Naive B cell (primary cell): ENCODE results near the gene ENO4. TPM values are rescaled to one million over a fixed set of nuclear protein-coding genes. Genes with fewer than 3 reads are reported as not detected.

Experiments
- ATAC-seq, 2 donors: fragments of 150-1000 bp; cut with Tn5 transposase; 2 replicates each; pipeline ENCODE4 v1.10.0; 2021; ENCODE audit warnings: low read depth in 2 of 2, mild to moderate bottlenecking in 2 of 2, moderate library complexity in 2 of 2
- DNase-seq: peaks from one replicate; pipeline ENCODE4 v3.0.0; 2022
- H3K27ac Mint-ChIP-seq, 6 donors: one replicate each; pipeline ENCODE4 v1.8.0; 2020 to 2022; ENCODE audit warnings: mild to moderate bottlenecking in 6 of 6, mixed read lengths in 6 of 6, moderate library complexity in 5 of 6, inconsistent platforms in 2 of 6
- H3K27me3 Mint-ChIP-seq, 3 donors: one replicate each; pipeline ENCODE4 v1.8.0; 2021 to 2022; ENCODE audit warnings: mixed read lengths in 3 of 3, mild to moderate bottlenecking in 1 of 3
- H3K36me3 Mint-ChIP-seq, 2 donors: one replicate each; pipeline ENCODE4 v1.8.0; 2020 to 2022; ENCODE audit warnings: mixed read lengths in 2 of 2, inconsistent platforms in 1 of 2, mild to moderate bottlenecking in 1 of 2
- H3K4me1 Mint-ChIP-seq, 3 donors: one replicate each; pipeline ENCODE4 v1.8.0; 2020 to 2022; ENCODE audit warnings: mixed read lengths in 3 of 3, inconsistent platforms in 1 of 3, mild to moderate bottlenecking in 1 of 3, moderate library complexity in 1 of 3
- H3K4me3 Mint-ChIP-seq, 8 donors: one replicate each; pipeline ENCODE4 v1.8.0; 2020 to 2022; ENCODE audit warnings: mild to moderate bottlenecking in 8 of 8, mixed read lengths in 8 of 8, moderate library complexity in 8 of 8, inconsistent platforms in 2 of 8
- H3K9me3 Mint-ChIP-seq, 7 donors: one replicate each; pipeline ENCODE4 v1.8.0; 2020 to 2022; ENCODE audit warnings: mixed read lengths in 7 of 7, mild to moderate bottlenecking in 5 of 7, inconsistent platforms in 2 of 7, moderate library complexity in 1 of 7
- polyA plus RNA-seq, 6 donors: library from polyadenylated mRNA; unstranded; fragments of 300-500 nt; fragmentation: Illumina TruSeq; gene quantifications; one replicate each; pipeline ENCODE4 v1.2.3, GENCODE V29; 2021; ENCODE audit warnings: low read depth in 6 of 6

ENO4 gene
- polyA plus RNA-seq, 6 donors from 2014 or later = 0.12 TPM; not detected in 5

- Mint-ChIP-seq H3K36me3 (peaks cover 0 to 6% of the 10 kb centered on the region in 2 donors), H3K4me1 (no peaks in the 10 kb centered on the region), H3K27ac (no peak overlapping the region), H3K9me3 (peaks cover 0 to 9% (median 2%) of the 10 kb centered on the region in 7 donors), H3K27me3 (peaks cover 8 to 12% (median 10%) of the 10 kb centered on the region in 3 donors), H3K4me3 (no peak overlapping the region)
- ATAC-seq (no peak), DNase-seq (no peak)
Observed at GRCh38 chr10:116815641-116816415, 33.5 kb upstream of the ENO4 start.

- peaks cover 8 to 21% (median 14%) of the 10 kb centered on the region in 3 donors for H3K27me3 Mint-ChIP-seq
- no peak for DNase-seq
- peaks cover 0 to 13% (median 3%) of the 10 kb centered on the region in 7 donors for H3K9me3 Mint-ChIP-seq
- no peak overlapping the region for H3K27ac Mint-ChIP-seq
- no peaks in the 10 kb centered on the region for H3K4me1 Mint-ChIP-seq
- ATAC-seq = no peak
- H3K4me3 Mint-ChIP-seq = no peak overlapping the region
- peaks cover 0 to 15% of the 10 kb centered on the region in 2 donors for H3K36me3 Mint-ChIP-seq
Observed at GRCh38 chr10:116817178-116817577, 32.1 kb upstream of the ENO4 start.

DNA sequence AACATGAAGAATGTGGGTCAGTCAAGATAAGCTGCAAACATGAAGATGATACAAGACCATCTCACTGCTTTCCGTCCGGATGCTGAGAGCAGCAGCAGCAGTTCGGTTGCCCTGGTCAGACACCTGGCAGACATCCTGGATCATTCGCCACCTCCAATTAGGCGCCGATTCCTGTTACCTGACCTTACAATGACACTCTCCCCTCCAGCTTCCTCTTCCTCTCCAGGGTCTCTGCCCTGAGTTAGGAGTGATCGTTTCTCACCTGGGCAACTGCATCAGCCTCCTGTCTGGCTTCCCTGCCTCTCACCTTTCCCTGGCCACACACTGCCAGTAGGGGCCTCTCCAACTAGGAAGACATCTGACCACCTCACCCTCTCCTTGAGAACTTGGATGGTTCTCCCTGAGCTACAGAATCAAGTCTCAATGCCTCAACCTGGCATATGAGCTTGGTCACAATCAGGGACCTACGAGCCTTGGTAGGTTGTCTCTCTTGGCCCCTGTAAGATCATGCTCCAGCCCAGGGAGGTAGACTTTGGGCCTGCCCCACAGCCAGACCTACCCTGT is 31.4 kb upstream of the ENO4 start:
- ATAC-seq = no peak
- Mint-ChIP-seq H3K36me3 (peaks cover 0 to 15% of the 10 kb centered on the region in 2 donors), H3K27ac (no peak overlapping the region), H3K4me1 (no peaks in the 10 kb centered on the region), H3K9me3 (peaks cover 0 to 12% (median 5%) of the 10 kb centered on the region in 7 donors), H3K4me3 (no peak overlapping the region), H3K27me3 (peaks cover 5 to 17% (median 11%) of the 10 kb centered on the region in 3 donors)
- DNase-seq = no peak

GRCh38 chr10:116819999-116820677 is 29.2 kb upstream of the ENO4 start:
- no peak overlapping the region for H3K4me3 Mint-ChIP-seq
- no peak for ATAC-seq
- peaks cover 0 to 11% (median 5%) of the 10 kb centered on the region in 7 donors for H3K9me3 Mint-ChIP-seq
- DNase-seq = no peak
- peaks cover 0 to 15% of the 10 kb centered on the region in 2 donors for H3K36me3 Mint-ChIP-seq
- H3K27ac Mint-ChIP-seq = no peak overlapping the region
- H3K27me3 Mint-ChIP-seq = peaks cover 4 to 16% (median 10%) of the 10 kb centered on the region in 3 donors
- no peaks in the 10 kb centered on the region for H3K4me1 Mint-ChIP-seq

DNA sequence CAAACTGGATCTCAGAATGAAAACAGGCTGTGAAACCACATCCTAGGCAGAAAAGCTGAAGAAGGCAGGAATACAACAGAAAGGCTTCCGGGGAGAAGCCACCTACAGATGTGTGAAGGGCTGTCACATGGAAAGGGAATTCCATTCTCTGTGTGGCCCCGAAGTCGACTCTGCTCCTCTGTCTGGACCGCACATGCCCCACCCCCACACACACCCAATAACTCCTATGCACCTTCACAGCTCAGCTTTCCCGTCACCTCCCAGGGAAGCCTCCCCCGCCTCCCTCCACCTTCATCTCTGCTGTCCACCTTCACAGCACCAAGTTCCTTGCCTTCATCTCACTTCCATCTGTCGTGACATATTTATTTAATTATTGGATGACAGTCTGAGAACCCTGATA is 23.4 kb upstream of the ENO4 start:
- no peak for DNase-seq
- Mint-ChIP-seq H3K4me1 (no peaks in the 10 kb centered on the region), H3K36me3 (peaks cover 0 to 8% of the 10 kb centered on the region in 2 donors), H3K27me3 (peaks cover 0 to 8% (median 3%) of the 10 kb centered on the region in 3 donors), H3K27ac (no peak overlapping the region), H3K9me3 (peaks cover 0 to 7% (median 2%) of the 10 kb centered on the region in 7 donors), H3K4me3 (no peak overlapping the region)
- no peak for ATAC-seq

DNA sequence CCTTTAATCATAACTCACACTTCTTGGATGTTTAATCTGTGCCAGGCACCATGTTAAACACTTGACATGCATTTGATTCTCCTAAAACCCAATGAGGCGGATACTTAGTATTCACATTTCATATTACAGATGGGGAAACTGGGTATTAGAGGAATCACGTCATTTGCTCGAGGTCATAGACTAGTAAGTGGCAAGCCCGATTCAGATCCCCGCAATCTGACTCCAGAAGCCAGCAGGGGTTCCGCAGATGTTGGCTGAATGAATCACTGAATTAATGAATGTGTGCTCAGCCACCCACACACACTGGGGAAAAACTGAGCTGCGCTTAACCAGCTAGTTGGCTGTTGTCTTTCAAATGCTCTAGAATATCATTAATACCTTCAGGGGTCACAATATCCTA is 22.5 kb upstream of the ENO4 start:
- DNase-seq (no peak), ATAC-seq (no peak)
- Mint-ChIP-seq H3K27me3 (no peaks in the 10 kb centered on the region), H3K4me3 (no peak overlapping the region), H3K27ac (no peak overlapping the region), H3K4me1 (no peaks in the 10 kb centered on the region), H3K9me3 (peaks cover 0 to 5% (median 2%) of the 10 kb centered on the region in 7 donors), H3K36me3 (no peaks in the 10 kb centered on the region)

- H3K27ac Mint-ChIP-seq = no peak overlapping the region
- DNase-seq = no peak
- ATAC-seq = no peak
- H3K4me1 Mint-ChIP-seq = no peaks in the 10 kb centered on the region
- H3K4me3 Mint-ChIP-seq = no peak overlapping the region
- peaks cover 0 to 7% (median 2%) of the 10 kb centered on the region in 7 donors for H3K9me3 Mint-ChIP-seq
- H3K27me3 Mint-ChIP-seq = no peaks in the 10 kb centered on the region
- H3K36me3 Mint-ChIP-seq = no peaks in the 10 kb centered on the region
Observed at GRCh38 chr10:116827214-116827671, 22.1 kb upstream of the ENO4 start.

GRCh38 chr10:116828116-116828515 is 21.2 kb upstream of the ENO4 start:
- DNase-seq (no peak), ATAC-seq (no peak)
- peaks cover 0 to 7% (median 0%) of the 10 kb centered on the region in 7 donors for H3K9me3 Mint-ChIP-seq
- no peaks in the 10 kb centered on the region for H3K36me3 Mint-ChIP-seq
- no peak overlapping the region for H3K27ac Mint-ChIP-seq
- H3K4me3 Mint-ChIP-seq = no peak overlapping the region
- H3K4me1 Mint-ChIP-seq = no peaks in the 10 kb centered on the region
- H3K27me3 Mint-ChIP-seq = no peaks in the 10 kb centered on the region

DNA sequence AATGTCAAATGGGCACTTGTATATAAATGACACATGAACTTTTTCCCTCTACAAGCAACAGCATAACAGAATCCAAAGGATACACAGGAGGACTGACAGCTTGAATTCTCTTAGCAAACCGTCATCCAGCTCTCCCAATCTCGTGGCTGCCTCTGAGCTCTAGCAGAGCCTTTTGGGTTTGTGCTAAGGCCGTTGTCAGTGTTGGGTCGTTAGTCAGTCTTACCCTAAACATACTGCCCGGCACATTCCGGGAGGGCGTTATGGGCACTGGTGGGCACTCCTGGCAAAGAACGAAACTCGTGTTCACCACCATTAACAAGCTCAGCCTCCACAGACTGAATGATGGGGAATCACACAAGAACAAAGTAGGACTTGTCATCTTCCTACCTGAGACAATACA is 19.6 kb upstream of the ENO4 start:
- DNase-seq (no peak), ATAC-seq (no peak)
- peak overlapping the region in 1 of 8 donors; percentile 73 for H3K4me3 Mint-ChIP-seq
- H3K27me3 Mint-ChIP-seq = no peaks in the 10 kb centered on the region
- no peak overlapping the region for H3K27ac Mint-ChIP-seq
- H3K4me1 Mint-ChIP-seq = no peaks in the 10 kb centered on the region
- H3K36me3 Mint-ChIP-seq = no peaks in the 10 kb centered on the region
- peaks cover 0 to 7% (median 1%) of the 10 kb centered on the region in 7 donors for H3K9me3 Mint-ChIP-seq

- ATAC-seq = no peak
- H3K27ac Mint-ChIP-seq = no peak overlapping the region
- H3K9me3 Mint-ChIP-seq = peaks cover 0 to 7% (median 1%) of the 10 kb centered on the region in 7 donors
- DNase-seq = no peak
- H3K4me3 Mint-ChIP-seq = no peak overlapping the region
- H3K36me3 Mint-ChIP-seq = no peaks in the 10 kb centered on the region
- no peaks in the 10 kb centered on the region for H3K27me3 Mint-ChIP-seq
- H3K4me1 Mint-ChIP-seq = no peaks in the 10 kb centered on the region
Observed at GRCh38 chr10:116831086-116831485, 18.2 kb upstream of the ENO4 start.

GRCh38 chr10:116831790-116832189 is 17.5 kb upstream of the ENO4 start:
- H3K36me3 Mint-ChIP-seq = no peaks in the 10 kb centered on the region
- no peak for DNase-seq

DNA sequence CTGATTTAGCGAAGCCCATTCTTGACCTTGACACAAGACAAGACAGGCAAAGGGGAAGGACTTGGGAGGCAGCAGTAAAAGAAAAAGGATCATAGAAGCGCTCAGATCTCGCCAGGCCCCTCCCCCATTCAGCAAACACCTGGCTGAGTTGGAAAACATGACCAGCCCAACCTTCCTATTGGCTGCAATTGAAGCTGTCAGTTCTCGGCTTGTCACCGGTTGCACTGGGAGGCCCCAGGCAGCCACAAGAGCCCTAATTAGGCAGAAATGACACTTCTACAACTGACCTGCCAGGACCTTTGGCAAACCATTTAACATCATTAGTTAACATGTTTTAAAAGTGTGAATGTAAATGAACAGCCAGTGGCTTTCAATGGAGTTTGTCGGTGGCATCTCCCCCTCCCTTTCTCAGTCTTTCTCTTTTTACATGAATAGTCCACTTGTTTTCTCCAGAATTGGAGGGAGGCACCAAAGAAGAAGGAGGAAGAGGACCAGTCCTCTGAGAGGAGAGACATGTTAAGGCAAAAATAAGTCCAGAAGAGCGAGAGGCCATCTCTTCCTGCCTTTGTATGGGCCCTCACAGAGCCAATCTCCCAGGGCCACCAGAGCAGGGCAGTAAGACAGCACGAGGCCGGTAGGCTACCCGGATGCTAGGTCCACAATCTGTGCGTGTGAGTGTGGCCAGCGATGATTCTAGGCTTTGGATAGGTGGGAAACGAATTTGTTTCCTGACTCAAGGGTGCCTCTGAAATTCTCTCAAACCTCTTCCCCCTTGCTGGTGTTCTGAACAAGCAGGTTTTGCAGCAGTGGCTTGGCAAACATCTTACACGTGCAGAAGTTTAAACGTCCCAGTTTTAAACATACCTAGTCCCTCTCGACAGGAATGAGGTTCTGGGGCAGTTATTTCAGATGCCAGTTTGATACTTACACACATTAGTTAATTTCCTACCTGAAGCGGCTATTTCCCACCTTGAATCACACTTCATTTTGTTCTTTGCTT is 15.0 kb upstream of the ENO4 start:
- Mint-ChIP-seq H3K27me3 (no peaks in the 10 kb centered on the region), H3K4me1 (peaks cover 0 to 2% (median 0%) of the 10 kb centered on the region in 3 donors), H3K9me3 (peaks cover 0 to 7% (median 1%) of the 10 kb centered on the region in 7 donors), H3K27ac (peak overlapping the region in 2 of 6 donors; percentile 38 to 54), H3K4me3 (no peak overlapping the region), H3K36me3 (no peaks in the 10 kb centered on the region)
- no peak for ATAC-seq
- DNase-seq = no peak

More at GRCh38 chr10:116831790-116832189, 17.5 kb upstream of the ENO4 start:
- H3K27ac Mint-ChIP-seq = no peak overlapping the region
- no peak for ATAC-seq
- H3K4me1 Mint-ChIP-seq = no peaks in the 10 kb centered on the region
- H3K4me3 Mint-ChIP-seq = no peak overlapping the region
- H3K27me3 Mint-ChIP-seq = no peaks in the 10 kb centered on the region
- peaks cover 0 to 7% (median 1%) of the 10 kb centered on the region in 7 donors for H3K9me3 Mint-ChIP-seq

DNA sequence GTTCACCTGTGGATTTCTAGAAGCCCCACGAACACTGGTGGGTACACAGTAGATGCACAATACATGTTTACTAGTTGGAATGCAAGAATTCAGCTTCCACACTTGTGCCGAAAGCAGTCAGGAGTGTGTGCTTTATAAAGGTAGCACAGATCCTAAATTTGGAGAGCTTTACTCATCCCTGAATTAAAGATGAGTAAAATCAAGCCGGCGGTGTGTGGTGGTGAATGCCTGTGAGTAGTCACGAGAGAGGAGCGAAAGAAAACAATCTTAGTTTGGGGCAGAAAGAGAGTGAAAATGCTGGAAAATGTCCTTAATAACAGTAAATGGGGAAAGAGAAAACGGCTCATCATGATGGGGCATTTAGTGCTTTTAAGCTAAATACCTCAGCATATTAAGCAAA is 13.6 kb upstream of the ENO4 start:
- Mint-ChIP-seq H3K9me3 (peaks cover 0 to 7% (median 1%) of the 10 kb centered on the region in 7 donors), H3K4me1 (peaks cover 0 to 2% (median 0%) of the 10 kb centered on the region in 3 donors), H3K27me3 (no peaks in the 10 kb centered on the region), H3K36me3 (no peaks in the 10 kb centered on the region), H3K27ac (no peak overlapping the region), H3K4me3 (no peak overlapping the region)
- DNase-seq = no peak
- no peak for ATAC-seq
